ENCODE measurements around the gene PSENEN. TPM values are rescaled to one million over a fixed set of nuclear protein-coding genes. Genes with fewer than 3 reads are reported as not detected.
A peak's percentile ranks its signal among the peaks of the same experiment; 100 is the strongest.

The PSENEN gene
- total RNA-seq, 1 experiment from 2014 or later, result 112 TPM

- Histone ChIP-seq H3K4me3 (ENCODE audit: low read length) (no peak overlapping the region), H3K27ac (ENCODE audit: low read length) (no peak overlapping the region)
These were observed 34.4 kb upstream of the PSENEN start for GRCh38 chr19:35710784-35711723.

GRCh38 chr19:35712567-35713505, 32.6 kb upstream of the PSENEN start:
- H3K9ac ChIP-seq (ENCODE audit: low read length), result no peak overlapping the region
- H3K4me1 ChIP-seq (ENCODE audit: low read length), result peaks cover 24% of the 10 kb centered on the region
- H3K27ac ChIP-seq (ENCODE audit: low read length), result no peak overlapping the region
- no peak overlapping the region for H3K4me3 ChIP-seq (ENCODE audit: low read length)
- no peaks in the 10 kb centered on the region for H3K79me2 ChIP-seq (ENCODE audit: low read length)
- no peak overlapping the region for H3K4me2 ChIP-seq (ENCODE audit: low read depth, low read length, poor library complexity, severe bottlenecking)
- H2AFZ ChIP-seq (ENCODE audit: low read length), result no peak overlapping the region
- no peaks in the 10 kb centered on the region for H3K9me3 ChIP-seq (ENCODE audit: low read length)
- H3K9me2 ChIP-seq (replicated peaks; ENCODE audit: insufficient read depth, low read length), result no peaks in the 10 kb centered on the region
- H3K36me3 ChIP-seq (ENCODE audit: insufficient read depth, low read length), result no peaks in the 10 kb centered on the region
- H4K20me1 ChIP-seq (ENCODE audit: insufficient read depth, low read depth, low read length), result 0 out of 2 replicates have a peak, but pooled peaks cover 8% of the 10 kb centered on the region
- H3K27me3 ChIP-seq (ENCODE audit: low read length), result no peaks in the 10 kb centered on the region
- peak; percentile 55 for DNase-seq

More at GRCh38 chr19:35710784-35711723, 34.4 kb upstream of the PSENEN start:
- no peak for DNase-seq
- Histone ChIP-seq H3K9ac (ENCODE audit: low read length) (no peak overlapping the region), H3K9me2 (replicated peaks; ENCODE audit: insufficient read depth, low read length) (no peaks in the 10 kb centered on the region), H3K79me2 (ENCODE audit: low read length) (no peaks in the 10 kb centered on the region), H2AFZ (ENCODE audit: low read length) (no peak overlapping the region), H3K9me3 (ENCODE audit: low read length) (no peaks in the 10 kb centered on the region), H3K4me1 (ENCODE audit: low read length) (peaks cover 17% of the 10 kb centered on the region), H3K27me3 (ENCODE audit: low read length) (no peaks in the 10 kb centered on the region), H3K4me2 (ENCODE audit: low read depth, low read length, poor library complexity, severe bottlenecking) (no peak overlapping the region), H4K20me1 (ENCODE audit: insufficient read depth, low read depth, low read length) (0 out of 2 replicates have a peak, but pooled peaks cover 8% of the 10 kb centered on the region), H3K36me3 (ENCODE audit: insufficient read depth, low read length) (no peaks in the 10 kb centered on the region)

DNA sequence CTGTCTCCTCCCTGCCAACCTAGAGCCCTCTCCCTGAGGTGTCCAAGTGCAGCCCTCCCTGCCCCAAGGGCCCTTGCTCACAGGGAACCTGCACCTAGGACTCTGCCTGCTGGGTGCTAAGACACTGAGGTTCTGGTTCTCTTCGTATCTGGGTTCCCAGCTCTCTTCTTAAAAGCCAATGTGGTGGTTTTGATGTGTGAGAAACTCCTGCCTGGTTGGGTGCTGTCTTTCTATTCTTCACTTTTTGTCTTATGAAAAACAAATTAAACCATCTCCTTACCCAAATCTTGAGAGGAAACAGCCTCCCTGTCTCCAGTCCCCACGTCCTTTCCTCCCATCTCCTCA, 32.0 kb upstream of the PSENEN start:
- Histone ChIP-seq H3K27ac (ENCODE audit: low read length) (no peak overlapping the region), H3K4me1 (ENCODE audit: low read length) (peaks cover 24% of the 10 kb centered on the region), H3K9ac (ENCODE audit: low read length) (no peak overlapping the region)

GRCh38 chr19:35713904-35714495, 31.5 kb upstream of the PSENEN start:
- Histone ChIP-seq H3K27ac (ENCODE audit: low read length) (no peak overlapping the region), H3K9me3 (ENCODE audit: low read length) (no peaks in the 10 kb centered on the region), H3K9ac (ENCODE audit: low read length) (no peak overlapping the region), H3K36me3 (ENCODE audit: insufficient read depth, low read length) (no peaks in the 10 kb centered on the region), H3K9me2 (replicated peaks; ENCODE audit: insufficient read depth, low read length) (no peaks in the 10 kb centered on the region), H3K27me3 (ENCODE audit: low read length) (no peaks in the 10 kb centered on the region), H3K4me1 (ENCODE audit: low read length) (peaks cover 27% of the 10 kb centered on the region), H3K4me3 (ENCODE audit: low read length) (no peak overlapping the region), H2AFZ (ENCODE audit: low read length) (no peak overlapping the region), H3K79me2 (ENCODE audit: low read length) (peaks cover 9% of the 10 kb centered on the region), H4K20me1 (ENCODE audit: insufficient read depth, low read depth, low read length) (peaks cover 14% of the 10 kb centered on the region; the same call in 1 of the 2 replicates), H3K4me2 (ENCODE audit: low read depth, low read length, poor library complexity, severe bottlenecking) (no peak overlapping the region)
- no peak for DNase-seq

More for the DNA sequence above, 32.0 kb upstream of the PSENEN start:
- no peaks in the 10 kb centered on the region for H3K36me3 ChIP-seq (ENCODE audit: insufficient read depth, low read length)
- no peaks in the 10 kb centered on the region for H3K27me3 ChIP-seq (ENCODE audit: low read length)
- H2AFZ ChIP-seq (ENCODE audit: low read length), result no peak overlapping the region
- DNase-seq, result no peak
- no peaks in the 10 kb centered on the region for H3K9me3 ChIP-seq (ENCODE audit: low read length)
- no peak overlapping the region for H3K4me3 ChIP-seq (ENCODE audit: low read length)
- H3K79me2 ChIP-seq (ENCODE audit: low read length), result peaks cover 4% of the 10 kb centered on the region
- H3K9me2 ChIP-seq (replicated peaks; ENCODE audit: insufficient read depth, low read length), result no peaks in the 10 kb centered on the region
- H3K4me2 ChIP-seq (ENCODE audit: low read depth, low read length, poor library complexity, severe bottlenecking), result no peak overlapping the region
- H4K20me1 ChIP-seq (ENCODE audit: insufficient read depth, low read depth, low read length), result peaks cover 8% of the 10 kb centered on the region; the same call in 1 of the 2 replicates

- Histone ChIP-seq H3K4me2 (ENCODE audit: low read depth, low read length, poor library complexity, severe bottlenecking) (no peak overlapping the region), H3K27me3 (ENCODE audit: low read length) (no peaks in the 10 kb centered on the region), H3K9ac (ENCODE audit: low read length) (0 out of 2 replicates have a peak overlapping the region, but pooled peaks have one; percentile 87), H3K4me1 (ENCODE audit: low read length) (peaks cover 32% of the 10 kb centered on the region), H3K36me3 (ENCODE audit: insufficient read depth, low read length) (peaks cover 3% of the 10 kb centered on the region; the same call in 1 of the 2 replicates), H4K20me1 (ENCODE audit: insufficient read depth, low read depth, low read length) (peaks cover 21% of the 10 kb centered on the region; the same call in 1 of the 2 replicates), H3K9me2 (replicated peaks; ENCODE audit: insufficient read depth, low read length) (no peaks in the 10 kb centered on the region), H2AFZ (ENCODE audit: low read length) (no peak overlapping the region), H3K79me2 (ENCODE audit: low read length) (peaks cover 17% of the 10 kb centered on the region), H3K27ac (ENCODE audit: low read length) (no peak overlapping the region), H3K9me3 (ENCODE audit: low read length) (no peaks in the 10 kb centered on the region), H3K4me3 (ENCODE audit: low read length) (no peak overlapping the region)
- DNase-seq, result no peak
These were observed 30.7 kb upstream of the PSENEN start for GRCh38 chr19:35714601-35715354.

DNA sequence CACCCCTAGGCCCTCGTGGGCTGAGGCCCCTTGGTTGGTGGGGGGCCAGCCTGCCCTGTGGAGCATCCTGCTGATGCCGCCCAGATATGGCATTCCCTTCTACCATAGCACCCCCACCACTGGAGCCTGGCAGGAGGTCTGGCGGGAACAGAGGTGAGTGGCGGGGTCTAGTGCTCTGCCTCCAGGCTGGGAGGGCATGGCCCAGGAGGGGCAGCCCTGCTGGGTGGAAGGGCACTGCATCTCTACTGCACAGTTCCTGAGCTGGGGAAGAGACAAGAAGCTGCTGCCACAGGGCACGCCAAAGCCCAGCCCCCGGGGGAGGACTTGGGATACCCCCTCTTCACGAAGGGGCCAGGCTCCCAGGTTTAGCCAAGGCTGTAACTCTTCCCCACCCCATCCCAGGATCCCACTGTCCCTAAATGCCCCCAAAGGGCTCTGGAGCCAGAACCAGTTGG, 30.1 kb upstream of the PSENEN start:
- Histone ChIP-seq H4K20me1 (ENCODE audit: insufficient read depth, low read depth, low read length) (peaks cover 26% of the 10 kb centered on the region; the same call in 1 of the 2 replicates), H3K4me3 (ENCODE audit: low read length) (peak overlapping the region; percentile 88; the same call in 1 of the 2 replicates), H3K27me3 (ENCODE audit: low read length) (no peaks in the 10 kb centered on the region), H3K9ac (ENCODE audit: low read length) (peak overlapping the region; percentile 87), H3K4me2 (ENCODE audit: low read depth, low read length, poor library complexity, severe bottlenecking) (peak overlapping the region; percentile 85), H3K36me3 (ENCODE audit: insufficient read depth, low read length) (peaks cover 8% of the 10 kb centered on the region), H3K9me2 (replicated peaks; ENCODE audit: insufficient read depth, low read length) (no peaks in the 10 kb centered on the region), H3K9me3 (ENCODE audit: low read length) (no peaks in the 10 kb centered on the region), H3K27ac (ENCODE audit: low read length) (no peak overlapping the region), H3K79me2 (ENCODE audit: low read length) (peaks cover 22% of the 10 kb centered on the region), H3K4me1 (ENCODE audit: low read length) (peaks cover 32% of the 10 kb centered on the region), H2AFZ (ENCODE audit: low read length) (no peak overlapping the region)
- no peak for DNase-seq

DNA sequence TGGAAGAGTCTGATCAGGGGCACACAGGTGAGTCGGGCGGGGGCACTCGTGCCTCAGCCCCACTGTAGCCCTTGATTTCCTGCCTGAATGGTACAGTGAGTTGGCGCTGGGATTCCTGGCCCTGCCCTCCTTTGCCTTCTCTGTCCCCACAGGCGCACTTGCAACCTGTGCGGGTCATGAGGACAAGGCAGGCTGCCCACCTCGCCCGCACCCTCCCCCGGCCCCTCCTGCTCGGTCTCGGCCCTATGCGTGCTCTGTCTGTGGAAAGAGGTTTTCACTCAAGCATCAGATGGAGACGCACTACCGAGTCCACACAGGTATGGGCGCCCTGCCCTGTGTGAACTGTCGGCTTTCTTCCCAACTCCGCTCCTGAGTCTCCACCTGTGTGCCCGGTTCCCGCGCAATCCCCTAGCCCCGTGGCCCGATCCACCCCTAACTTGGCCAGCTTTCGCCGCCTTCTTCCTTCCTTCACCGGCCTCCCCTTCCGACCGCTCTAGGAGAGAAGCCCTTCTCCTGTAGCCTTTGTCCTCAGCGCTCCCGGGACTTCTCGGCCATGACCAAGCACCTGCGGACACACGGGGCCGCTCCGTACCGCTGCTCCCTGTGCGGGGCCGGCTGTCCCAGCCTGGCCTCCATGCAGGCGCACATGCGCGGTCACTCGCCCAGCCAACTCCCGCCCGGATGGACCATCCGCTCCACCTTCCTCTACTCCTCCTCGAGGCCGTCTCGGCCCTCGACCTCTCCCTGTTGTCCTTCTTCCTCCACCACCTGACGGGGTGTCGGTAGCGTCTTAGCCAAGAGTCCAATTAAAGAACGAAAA, 29.3 kb upstream of the PSENEN start:
- Histone ChIP-seq H3K27me3 (ENCODE audit: low read length) (no peaks in the 10 kb centered on the region), H3K79me2 (ENCODE audit: low read length) (peaks cover 22% of the 10 kb centered on the region), H3K4me2 (ENCODE audit: low read depth, low read length, poor library complexity, severe bottlenecking) (peak overlapping the region; percentile 85), H3K4me3 (ENCODE audit: low read length) (peak overlapping the region; percentile 88), H4K20me1 (ENCODE audit: insufficient read depth, low read depth, low read length) (peaks cover 26% of the 10 kb centered on the region; the same call in 1 of the 2 replicates), H3K27ac (ENCODE audit: low read length) (peak overlapping the region; percentile 47), H3K36me3 (ENCODE audit: insufficient read depth, low read length) (peaks cover 8% of the 10 kb centered on the region), H3K9me2 (replicated peaks; ENCODE audit: insufficient read depth, low read length) (no peaks in the 10 kb centered on the region), H3K9me3 (ENCODE audit: low read length) (no peaks in the 10 kb centered on the region), H2AFZ (ENCODE audit: low read length) (peak overlapping the region; percentile 75), H3K4me1 (ENCODE audit: low read length) (peaks cover 28% of the 10 kb centered on the region), H3K9ac (ENCODE audit: low read length) (peak overlapping the region; percentile 87)
- DNase-seq, result peak; percentile 54

Data from Karpas-422 (cell line).